GM03348 (cell line): ENCODE data around the gene TCERG1L.

Experiments used
- DNase-seq: peaks from one replicate; pipeline ENCODE4 v3.0.0; 2012; ENCODE audit warnings: low spot score

The TCERG1L gene

DNA sequence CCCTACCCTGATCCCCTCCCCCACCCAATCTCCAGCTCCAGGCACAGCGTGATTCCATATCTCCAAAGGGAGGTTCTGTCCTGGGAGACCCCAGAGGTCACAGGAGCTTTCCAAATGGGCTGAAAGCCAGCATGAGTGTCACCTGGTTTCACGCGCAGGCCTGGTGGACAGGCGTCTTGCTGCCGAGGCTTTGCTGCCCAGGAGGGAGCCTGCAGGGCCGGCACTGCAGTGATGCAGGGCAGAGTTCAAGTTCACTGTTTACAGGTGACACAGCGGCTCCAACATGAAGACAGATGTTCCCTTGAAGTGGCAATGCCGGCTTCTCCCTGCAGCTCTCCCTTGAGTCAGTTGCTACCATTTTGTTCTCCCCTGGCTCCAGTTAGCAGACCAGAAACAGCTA, 104.3 kb downstream of the TCERG1L start:
- DNase-seq, result no peak

GRCh38 chr10:131206111-131206995, 105.2 kb downstream of the TCERG1L start:
- DNase-seq, result no peak

GRCh38 chr10:131205556-131205955, 106.0 kb downstream of the TCERG1L start:
- DNase-seq, result no peak

- DNase-seq, result no peak
Measured at GRCh38 chr10:131204406-131205152, 106.9 kb downstream of the TCERG1L start.

- no peak for DNase-seq
Measured at GRCh38 chr10:131203456-131204357, 107.8 kb downstream of the TCERG1L start.

DNA sequence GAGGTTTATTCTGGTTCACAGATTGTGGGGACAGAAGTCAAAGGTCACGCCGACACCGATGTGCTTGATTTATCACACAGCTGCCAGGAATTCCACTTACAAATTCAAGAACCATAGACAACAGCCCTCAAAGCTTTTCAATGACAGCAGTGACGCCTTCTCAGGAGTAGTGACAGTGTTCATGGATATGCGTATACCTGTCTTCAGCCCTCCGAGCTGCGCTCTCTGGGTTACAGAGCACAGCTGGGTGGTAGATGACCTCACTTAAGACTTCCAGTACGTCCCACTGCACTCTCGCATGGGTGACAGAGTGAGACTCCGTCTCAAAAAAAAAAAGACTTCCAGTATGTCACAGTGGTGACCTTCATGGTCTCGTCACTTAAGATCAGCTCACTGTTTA, 108.5 kb downstream of the TCERG1L start:
- DNase-seq, result no peak

GRCh38 chr10:131201741-131202515, 109.6 kb downstream of the TCERG1L start:
- no peak for DNase-seq

DNA sequence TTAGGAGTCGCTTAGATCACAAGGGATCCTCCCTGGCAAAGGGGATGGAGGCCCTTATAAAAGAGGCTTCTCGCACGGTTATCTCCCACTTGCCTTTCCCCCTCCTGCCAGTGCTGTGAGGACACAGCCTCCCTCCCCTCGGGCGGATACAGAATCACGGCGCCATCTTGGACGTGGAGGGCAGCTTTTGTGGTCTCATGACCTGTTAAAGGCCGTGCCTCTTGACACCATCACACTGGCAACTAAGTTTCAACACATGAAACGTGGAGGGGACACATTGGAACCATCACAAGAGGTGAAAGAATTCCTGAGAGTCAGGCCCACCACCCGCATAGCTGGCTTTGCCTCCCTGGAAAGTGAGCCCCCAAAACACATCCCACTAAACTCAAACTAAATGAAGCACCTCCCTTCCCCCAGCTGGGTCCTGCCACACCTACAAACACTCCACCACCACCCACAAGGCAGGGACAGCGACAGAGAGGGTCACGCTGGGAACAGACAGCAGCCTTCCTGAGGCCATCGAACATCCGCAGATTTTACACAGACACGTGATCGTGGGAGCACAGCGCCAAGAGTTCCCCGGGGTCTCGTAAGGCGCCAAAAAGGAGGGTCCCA, 110.6 kb downstream of the TCERG1L start:
- DNase-seq, result no peak

DNA sequence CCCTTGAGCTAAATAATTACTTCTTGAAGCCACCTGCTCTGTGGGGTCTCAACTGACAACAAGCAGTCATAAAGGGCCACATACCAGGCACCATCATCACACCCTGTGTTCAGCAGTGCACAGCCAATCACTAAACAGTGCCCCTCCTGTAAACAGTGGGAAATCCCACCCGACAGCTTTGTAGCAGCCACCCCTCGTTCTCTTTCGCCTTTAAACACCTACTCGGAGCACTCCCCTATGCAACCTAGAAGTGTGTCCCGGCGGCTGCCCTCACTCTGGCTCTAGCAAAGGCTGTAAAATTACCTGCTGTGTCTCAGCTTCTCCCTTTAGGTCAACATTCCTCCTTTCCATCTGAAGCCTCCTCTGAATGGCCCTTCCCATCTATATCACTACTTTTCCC, 111.9 kb downstream of the TCERG1L start:
- DNase-seq, result no peak

GRCh38 chr10:131198843-131199242, 112.7 kb downstream of the TCERG1L start:
- no peak for DNase-seq

DNA sequence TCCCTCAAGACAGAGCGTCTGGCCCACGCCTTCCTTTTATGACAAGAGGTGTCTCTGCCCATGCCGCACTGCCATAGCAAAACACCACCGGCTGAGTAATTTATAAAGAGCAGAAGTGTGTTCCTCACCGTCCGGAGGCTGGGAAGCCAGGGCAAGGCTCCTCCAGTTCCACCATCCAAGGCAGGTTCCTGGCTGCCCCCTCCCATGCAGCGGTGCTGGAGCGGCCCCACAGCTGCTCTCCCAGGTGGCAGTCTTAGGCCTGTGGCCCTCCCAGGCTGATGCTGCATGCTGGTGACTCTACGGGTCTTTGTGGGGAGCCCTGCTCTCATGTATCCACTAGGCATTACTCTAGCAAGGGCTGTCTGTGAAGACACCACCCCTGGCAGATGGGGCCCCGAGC, 113.1 kb downstream of the TCERG1L start:
- no peak for DNase-seq

- DNase-seq, result no peak
Measured at GRCh38 chr10:131196176-131196885, 115.2 kb downstream of the TCERG1L start.

GRCh38 chr10:131195558-131196159, 115.9 kb downstream of the TCERG1L start:
- DNase-seq, result no peak

DNA sequence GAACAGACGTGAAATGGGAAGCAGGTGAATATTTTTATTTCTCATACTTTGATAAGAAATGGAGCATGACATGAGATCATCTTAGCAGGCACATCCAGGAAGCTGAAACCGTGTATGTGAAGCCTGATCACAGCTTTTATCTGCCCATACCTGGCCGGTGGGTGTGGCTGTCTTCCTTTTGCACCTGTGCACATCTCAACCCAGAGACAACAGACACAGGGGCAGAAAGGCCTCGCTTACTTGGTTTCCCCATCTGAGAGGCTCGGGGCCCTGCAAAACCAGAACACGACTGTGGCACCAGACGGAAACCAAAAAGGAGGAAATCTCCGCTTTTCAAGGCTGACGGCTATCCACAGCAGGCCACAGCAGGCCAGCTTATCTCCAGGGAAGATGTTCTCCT, 116.4 kb downstream of the TCERG1L start:
- DNase-seq, result no peak

GRCh38 chr10:131193923-131194322, 117.6 kb downstream of the TCERG1L start:
- no peak for DNase-seq

- no peak for DNase-seq
Measured at GRCh38 chr10:131188494-131188893, 123.0 kb downstream of the TCERG1L start.

GRCh38 chr10:131187926-131188325, 123.6 kb downstream of the TCERG1L start:
- DNase-seq, result no peak

DNA sequence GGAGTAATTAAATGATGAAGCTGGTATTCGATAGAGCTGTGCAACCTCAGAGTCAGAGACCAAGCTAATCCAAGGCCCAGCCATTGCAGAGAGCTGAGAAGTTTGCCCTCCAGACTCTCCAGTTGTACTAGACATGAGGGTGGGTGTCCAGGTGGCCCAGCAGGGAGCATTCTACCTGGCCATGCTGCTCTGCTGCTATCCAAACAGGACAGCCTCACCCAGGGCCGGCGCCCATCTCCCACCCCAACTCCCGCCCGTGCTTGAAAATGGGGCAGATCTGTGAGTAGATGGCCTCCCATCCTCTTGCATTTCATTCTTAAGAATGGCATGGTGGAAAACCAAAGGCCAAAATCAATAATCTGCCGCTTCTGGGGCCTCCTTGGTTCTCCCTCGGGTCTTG, 124.2 kb downstream of the TCERG1L start:
- DNase-seq, result no peak

DNA sequence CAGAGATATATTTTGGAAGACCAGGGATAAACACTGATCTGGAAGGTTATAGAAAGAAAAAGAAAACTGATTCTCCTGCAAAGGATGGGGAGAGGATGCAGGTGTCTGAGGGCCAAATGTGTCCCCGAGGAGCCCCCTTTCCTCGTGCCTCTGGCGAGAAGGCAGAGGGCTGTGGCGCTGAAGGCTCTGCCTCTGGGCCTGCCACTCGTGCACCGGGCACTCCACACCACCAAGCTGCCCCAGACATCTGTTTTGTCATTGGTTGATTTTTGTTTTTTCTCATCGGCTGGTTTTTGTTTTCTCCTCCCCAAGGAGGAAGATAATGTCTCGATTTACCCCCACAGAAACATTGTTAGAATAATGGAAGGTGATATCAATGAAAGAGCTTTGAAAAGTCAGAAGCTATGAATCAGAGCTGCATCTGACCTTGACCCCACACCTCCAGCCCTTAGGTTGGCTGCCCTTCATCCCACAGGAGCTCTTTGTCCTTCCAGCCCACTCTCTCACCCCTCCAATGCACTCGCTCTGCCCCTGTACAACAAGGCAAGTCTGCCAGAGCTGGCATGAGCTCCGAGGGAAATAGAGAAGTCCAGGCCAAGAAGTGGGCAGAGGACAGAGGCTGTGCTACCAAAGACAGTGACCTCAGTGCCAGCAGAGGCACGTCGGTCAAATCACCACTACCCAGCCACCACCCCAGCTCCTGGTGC, 124.8 kb downstream of the TCERG1L start:
- DNase-seq, result no peak
